ENCODE measurements around the gene ATPAF1.

The ATPAF1 gene

GRCh38 chr1:46690931-46691421 lies 22.8 kb upstream of the ATPAF1 start (continued):
- TF ChIP-seq REST (tag by site-specific recombination; IDR thresholded peaks at IDR 0.05), result no peak

- Histone ChIP-seq H3K9me3 (ENCODE audit: control insufficient read depth, insufficient read depth, low read depth, low read length) (no peaks in the 10 kb centered on the region), H3K27ac (ENCODE audit: extremely low read depth, low read depth, low read length) (no peak overlapping the region), H3K4me1 (ENCODE audit: control insufficient read depth, insufficient read depth, low read length) (no peaks in the 10 kb centered on the region), H3K4me3 (ENCODE audit: low read depth, low read length) (no peak overlapping the region), H3K36me3 (ENCODE audit: control insufficient read depth in 2 of 2, insufficient read depth in 1 of 2, low read length in 2 of 2) (peaks cover 20 to 86% of the 10 kb centered on the region in 2 experiments; a peak in 2 of 3 replicates)
- peak; percentile 46; the same call in 1 of the 2 replicates for TF ChIP-seq PRDM1 (tag by site-specific recombination; IDR thresholded peaks at IDR 0.05)
- no peak for TF ChIP-seq ZNF792 (tag by site-specific recombination; IDR thresholded peaks at IDR 0.05)
- TF ChIP-seq FEZF1 (tag by site-specific recombination; IDR thresholded peaks at IDR 0.05), result peak; percentile 68
- no peak for TF ChIP-seq SCRT1 (tag by site-specific recombination; IDR thresholded peaks at IDR 0.05; ENCODE audit: borderline replicate concordance)
- no peak for TF ChIP-seq ZFP3 (tag by site-specific recombination; IDR thresholded peaks at IDR 0.05; ENCODE audit: low read depth)
- no peak for TF ChIP-seq ZNF175 (tag by site-specific recombination; IDR thresholded peaks at IDR 0.05)
- no peak for TF ChIP-seq ZNF624 (tag by site-specific recombination; IDR thresholded peaks at IDR 0.05)
- TF ChIP-seq ZNF530 (tag by site-specific recombination; IDR thresholded peaks at IDR 0.05; ENCODE audit: low read depth), result no peak
- TF ChIP-seq ZNF747 (tag by site-specific recombination; IDR thresholded peaks at IDR 0.05), result no peak
- peak; percentile 42; the same call in 1 of the 2 replicates for TF ChIP-seq SP7 (tag by site-specific recombination; IDR thresholded peaks at IDR 0.05)
- TF ChIP-seq ZNF548 (tag by site-specific recombination; IDR thresholded peaks at IDR 0.05), result no peak
- TF ChIP-seq PRDM6 (tag by site-specific recombination; IDR thresholded peaks at IDR 0.05), result peak; percentile 90
- no peak for TF ChIP-seq ZNF302 (tag by site-specific recombination; IDR thresholded peaks at IDR 0.05; ENCODE audit: low read depth)
- ChIA-PET POLR2A (no interaction called here), CTCF (no interaction called here)
Observed at GRCh38 chr1:46689897-46690296, 21.7 kb upstream of the ATPAF1 start.

GRCh38 chr1:46689356-46689755 lies 21.2 kb upstream of the ATPAF1 start:
- H3K9me3 ChIP-seq (ENCODE audit: control insufficient read depth, insufficient read depth, low read depth, low read length), result no peaks in the 10 kb centered on the region
- no peak overlapping the region for H3K27ac ChIP-seq (ENCODE audit: extremely low read depth, low read depth, low read length)
- no peak for TF ChIP-seq HIC1 (tag by site-specific recombination; IDR thresholded peaks at IDR 0.05)
- peak; percentile 87 for TF ChIP-seq OSR2 (tag by site-specific recombination; IDR thresholded peaks at IDR 0.05)
- peak; percentile 63 for TF ChIP-seq GLIS1 (tag by site-specific recombination; IDR thresholded peaks at IDR 0.05)
- no peak for TF ChIP-seq ZNF549 (tag by site-specific recombination; IDR thresholded peaks at IDR 0.05)
- TF ChIP-seq SCRT1 (tag by site-specific recombination; IDR thresholded peaks at IDR 0.05; ENCODE audit: borderline replicate concordance), result peak; percentile 80; the same call in 1 of the 2 replicates
- no peak for TF ChIP-seq ZNF362 (tag by site-specific recombination; IDR thresholded peaks at IDR 0.05)
- TF ChIP-seq SCRT2 (tag by site-specific recombination; IDR thresholded peaks at IDR 0.05), result peak; percentile 77
- TF ChIP-seq FEZF1 (tag by site-specific recombination; IDR thresholded peaks at IDR 0.05), result peak; percentile 87
- TF ChIP-seq GFI1B (tag by site-specific recombination; IDR thresholded peaks at IDR 0.05), result no peak
- TF ChIP-seq ZNF423 (tag by site-specific recombination; IDR thresholded peaks at IDR 0.05), result no peak
- TF ChIP-seq ATF2 (tag by site-specific recombination; IDR thresholded peaks at IDR 0.05; ENCODE audit: low read depth), result no peak

More at GRCh38 chr1:46689356-46689755, 21.2 kb upstream of the ATPAF1 start:
- H3K4me1 ChIP-seq (ENCODE audit: control insufficient read depth, insufficient read depth, low read length), result no peaks in the 10 kb centered on the region
- ChIA-PET CTCF (interaction anchor here (0.7 kb wide), 2 partner anchors 18 to 247 kb away, joined by 3 to 4 read pairs; no protein-coding TSS in a partner anchor), POLR2A (no interaction called here)
- no peak overlapping the region for H3K4me3 ChIP-seq (ENCODE audit: low read depth, low read length)
- H3K36me3 ChIP-seq (ENCODE audit: control insufficient read depth in 2 of 2, insufficient read depth in 1 of 2, low read length in 2 of 2), result peaks cover 20 to 90% of the 10 kb centered on the region in 2 experiments; a peak in 2 of 3 replicates

Measured in HEK293 (cell line).